Neural progenitor cell (in vitro differentiated cells): Measurements from ENCODE around the gene ARHGAP26. TPM values are rescaled to one million over a fixed set of nuclear protein-coding genes. Genes with fewer than 3 reads are reported as not detected.

Experiments used
- DNase-seq: peaks from one replicate; pipeline ENCODE4 v3.0.0-alpha.2; 2016; ENCODE audit warnings: low spot score
- H2AFZ ChIP-seq: fragments of 200-600 bp; sonication (generic); replicated peaks from 2 replicates; pipeline ENCODE4 v1.6.1; 2016; ENCODE audit warnings: antibody characterized with exemption
- H3F3A ChIP-seq: fragments of 200-600 bp; sonication (generic); 2 replicates; pipeline ENCODE4 v1.6.1; 2016; ENCODE audit warnings: antibody characterized with exemption, low read depth
- H3K27ac ChIP-seq: fragments of 200-600 bp; sonication (generic); 2 replicates; pipeline ENCODE4 v1.5.1; 2016; ENCODE audit warnings: mild to moderate bottlenecking
- H3K27me3 ChIP-seq: fragments of 200-600 bp; sonication (generic); 2 replicates; pipeline ENCODE4 v1.6.1; 2016; ENCODE audit warnings: mild to moderate bottlenecking, moderate library complexity
- H3K36me3 ChIP-seq: fragments of 200-600 bp; sonication (generic); 2 replicates; pipeline ENCODE4 v1.5.1; 2016
- H3K4me1 ChIP-seq: fragments of 200-600 bp; sonication (generic); 2 replicates; pipeline ENCODE4 v1.6.1; 2016; ENCODE audit warnings: mixed run types
- H3K4me2 ChIP-seq: fragments of 200-600 bp; sonication (generic); 2 replicates; pipeline ENCODE4 v1.6.1; 2016
- H3K4me3 ChIP-seq: fragments of 200-600 bp; sonication (generic); 2 replicates; pipeline ENCODE4 v1.5.1; 2016
- H3K79me2 ChIP-seq: fragments of 200-600 bp; sonication (generic); 2 replicates; pipeline ENCODE4 v1.6.1; 2016; ENCODE audit warnings: low read depth
- H3K9ac ChIP-seq: fragments of 200-600 bp; sonication (generic); 2 replicates; pipeline ENCODE4 v1.6.1; 2016
- H3K9me3 ChIP-seq: fragments of 200-600 bp; sonication (generic); 2 replicates; pipeline ENCODE4 v1.5.1; 2016; ENCODE audit warnings: low read depth
- H4K20me1 ChIP-seq: fragments of 200-600 bp; sonication (generic); 2 replicates; pipeline ENCODE4 v1.6.1; 2016; ENCODE audit warnings: low read depth
- H3K27ac Mint-ChIP-seq: 3 replicates; pipeline ENCODE4 v1.8.0; 2021; ENCODE audit warnings: mixed read lengths
- H3K27me3 Mint-ChIP-seq: 2 replicates; pipeline ENCODE4 v1.8.0; 2022; ENCODE audit warnings: low read depth, mild to moderate bottlenecking, inconsistent platforms, moderate library complexity, mixed read lengths; ENCODE audit not compliant: insufficient read depth
- H3K36me3 Mint-ChIP-seq: 3 replicates; pipeline ENCODE4 v1.8.0; 2021; ENCODE audit warnings: mixed read lengths
- H3K4me1 Mint-ChIP-seq: 3 replicates; pipeline ENCODE4 v1.8.0; 2021; ENCODE audit warnings: mixed read lengths
- H3K4me3 Mint-ChIP-seq: 3 replicates; pipeline ENCODE4 v1.8.0; 2021; ENCODE audit warnings: mild to moderate bottlenecking, moderate library complexity, mixed read lengths
- H3K9me3 Mint-ChIP-seq: 3 replicates; pipeline ENCODE4 v1.8.0; 2020; ENCODE audit warnings: mixed read lengths
- CTCF ChIP-seq: fragments of 200-600 bp; sonication (generic); IDR thresholded peaks from 2 replicates; pipeline ENCODE4 v1.5.1; 2017; ENCODE audit warnings: antibody characterized with exemption, mild to moderate bottlenecking
- EZH2 ChIP-seq: fragments of 200-600 bp; sonication (generic); IDR thresholded peaks from 2 replicates; pipeline ENCODE4 v1.6.1; 2017; ENCODE audit warnings: antibody characterized with exemption, mild to moderate bottlenecking, moderate library complexity
- EZH2phosphoT487 ChIP-seq: fragments of 200-600 bp; sonication (generic); IDR thresholded peaks from 2 replicates; pipeline ENCODE4 v1.6.1; 2017; ENCODE audit warnings: antibody characterized with exemption
- total RNA-seq: library from RNA; depleted of rRNA; stranded (reverse); fragments of >200 nt; gene quantifications from 2 replicates; pipeline ENCODE4 v1.2.3, GENCODE V29; 2015; ENCODE audit warnings: low replicate concordance

Gene ARHGAP26
- total RNA-seq, 1 donor from 2014 or later, result 7.0 TPM

GRCh38 chr5:142904416-142904815, 134.2 kb downstream of the ARHGAP26 start:
- no peak overlapping the region for H2AFZ ChIP-seq
- no peaks in the 10 kb centered on the region for H3K27me3 ChIP-seq
- no peaks in the 10 kb centered on the region for H3K36me3 ChIP-seq
- Mint-ChIP-seq H3K9me3 (no peaks in the 10 kb centered on the region), H3K27me3 (no peaks in the 10 kb centered on the region), H3K4me1 (peaks cover 38% of the 10 kb centered on the region), H3K27ac (no peak overlapping the region), H3K4me3 (no peak overlapping the region), H3K36me3 (peaks cover 16% of the 10 kb centered on the region)
- H3F3A ChIP-seq, result no peaks in the 10 kb centered on the region
- H3K4me2 ChIP-seq, result no peak overlapping the region
- DNase-seq, result no peak
- TF ChIP-seq CTCF (no peak), EZH2 (no peak), EZH2phosphoT487 (no peak)
- H3K4me3 ChIP-seq, result no peak overlapping the region
- no peak overlapping the region for H3K9ac ChIP-seq
- no peaks in the 10 kb centered on the region for H3K79me2 ChIP-seq
- H3K4me1 ChIP-seq, result peaks cover 28% of the 10 kb centered on the region
- no peaks in the 10 kb centered on the region for H4K20me1 ChIP-seq
- H3K27ac ChIP-seq, result no peak overlapping the region
- no peaks in the 10 kb centered on the region for H3K9me3 ChIP-seq

GRCh38 chr5:142905348-142905747, 135.2 kb downstream of the ARHGAP26 start:
- no peaks in the 10 kb centered on the region for H3K27me3 ChIP-seq
- Mint-ChIP-seq H3K27me3 (no peaks in the 10 kb centered on the region), H3K36me3 (peaks cover 18% of the 10 kb centered on the region), H3K4me3 (no peak overlapping the region), H3K27ac (no peak overlapping the region), H3K9me3 (no peaks in the 10 kb centered on the region), H3K4me1 (peaks cover 29% of the 10 kb centered on the region)
- H3K79me2 ChIP-seq, result no peaks in the 10 kb centered on the region
- H3K36me3 ChIP-seq, result no peaks in the 10 kb centered on the region
- H3K27ac ChIP-seq, result no peak overlapping the region
- no peak for TF ChIP-seq EZH2phosphoT487
- no peak for TF ChIP-seq EZH2
- no peak overlapping the region for H3K9ac ChIP-seq
- no peak overlapping the region for H3K4me2 ChIP-seq
- no peaks in the 10 kb centered on the region for H3F3A ChIP-seq
- no peak for DNase-seq
- H3K4me1 ChIP-seq, result peaks cover 20% of the 10 kb centered on the region
- H3K4me3 ChIP-seq, result no peak overlapping the region
- H4K20me1 ChIP-seq, result no peaks in the 10 kb centered on the region
- no peaks in the 10 kb centered on the region for H3K9me3 ChIP-seq
- H2AFZ ChIP-seq, result no peak overlapping the region

GRCh38 chr5:142906863-142907671, 136.9 kb downstream of the ARHGAP26 start:
- no peak overlapping the region for H3K9ac ChIP-seq
- Mint-ChIP-seq H3K9me3 (no peaks in the 10 kb centered on the region), H3K27me3 (no peaks in the 10 kb centered on the region), H3K4me3 (no peak overlapping the region), H3K4me1 (peaks cover 14% of the 10 kb centered on the region), H3K36me3 (peaks cover 23% of the 10 kb centered on the region), H3K27ac (no peak overlapping the region)
- no peaks in the 10 kb centered on the region for H3K79me2 ChIP-seq
- H3K4me2 ChIP-seq, result no peak overlapping the region
- no peaks in the 10 kb centered on the region for H3F3A ChIP-seq
- H2AFZ ChIP-seq, result no peak overlapping the region
- H3K4me3 ChIP-seq, result no peak overlapping the region
- no peaks in the 10 kb centered on the region for H4K20me1 ChIP-seq
- no peaks in the 10 kb centered on the region for H3K9me3 ChIP-seq
- H3K36me3 ChIP-seq, result no peaks in the 10 kb centered on the region
- peaks cover 3% of the 10 kb centered on the region for H3K4me1 ChIP-seq
- no peak for DNase-seq
- no peaks in the 10 kb centered on the region for H3K27me3 ChIP-seq
- H3K27ac ChIP-seq, result no peak overlapping the region
- no peak for TF ChIP-seq EZH2phosphoT487
- no peak for TF ChIP-seq CTCF
- TF ChIP-seq EZH2, result no peak

GRCh38 chr5:142908659-142909058, 138.5 kb downstream of the ARHGAP26 start:
- TF ChIP-seq CTCF (no peak), EZH2 (no peak), EZH2phosphoT487 (no peak)
- peaks cover 20% of the 10 kb centered on the region for H3K36me3 Mint-ChIP-seq

More at GRCh38 chr5:142908659-142909058, 138.5 kb downstream of the ARHGAP26 start:
- H2AFZ ChIP-seq, result no peak overlapping the region
- DNase-seq, result no peak
- no peak overlapping the region for H3K9ac ChIP-seq
- H3K36me3 ChIP-seq, result no peaks in the 10 kb centered on the region
- Mint-ChIP-seq H3K9me3 (no peaks in the 10 kb centered on the region), H3K27me3 (no peaks in the 10 kb centered on the region), H3K27ac (no peak overlapping the region), H3K4me3 (no peak overlapping the region), H3K4me1 (peaks cover 11% of the 10 kb centered on the region)
- H3K27ac ChIP-seq, result no peak overlapping the region
- H3F3A ChIP-seq, result no peaks in the 10 kb centered on the region
- no peak overlapping the region for H3K4me2 ChIP-seq
- no peaks in the 10 kb centered on the region for H3K9me3 ChIP-seq
- H4K20me1 ChIP-seq, result no peaks in the 10 kb centered on the region
- no peaks in the 10 kb centered on the region for H3K79me2 ChIP-seq
- no peak overlapping the region for H3K4me3 ChIP-seq
- H3K4me1 ChIP-seq, result no peaks in the 10 kb centered on the region
- H3K27me3 ChIP-seq, result no peaks in the 10 kb centered on the region
